OCI-LY3 (cell line): ENCODE data around the gene ZMYND10.

ENCODE experiments used
- H2AFZ ChIP-seq: fragments of 200-600, 300-600 bp; shearing (Covaris generic); 2 replicates; pipeline ENCODE4 v1.6.0; 2014; ENCODE audit warnings: antibody characterized with exemption, low read depth, low read length
- H3K27ac ChIP-seq: fragments of 200-600, 300-600 bp; sonication (generic); 2 replicates; pipeline ENCODE4 v1.5.1; 2014; ENCODE audit warnings: mild to moderate bottlenecking, low read length, moderate library complexity, mixed read lengths
- H3K27me3 ChIP-seq: fragments of 200-600, 300-600 bp; sonication (generic); 2 replicates; pipeline ENCODE4 v1.6.1; 2014; ENCODE audit warnings: low read depth, low read length, mixed read lengths
- H3K36me3 ChIP-seq: fragments of 200-600, 300-600 bp; sonication (generic); replicated peaks from 2 replicates; pipeline ENCODE3; 2014; ENCODE audit warnings: low read depth, low read length, mixed read lengths
- H3K4me1 ChIP-seq: fragments of 300-600, 200-600 bp; sonication (generic); 2 replicates; pipeline ENCODE4 v1.6.1; 2014; ENCODE audit warnings: low read length, mixed read lengths
- H3K4me2 ChIP-seq: fragments of 200-600, 300-600 bp; sonication (generic); 2 replicates; pipeline ENCODE4 v1.6.1; 2014; ENCODE audit warnings: low read length, mixed read lengths
- H3K4me3 ChIP-seq: fragments of 300-600, 200-600 bp; sonication (generic); 2 replicates; pipeline ENCODE4 v1.5.1; 2014; ENCODE audit warnings: antibody characterized with exemption, mild to moderate bottlenecking, low read length, moderate library complexity
- H3K79me2 ChIP-seq: fragments of 300-600, 200-600 bp; shearing (Covaris generic); 2 replicates; pipeline ENCODE4 v1.6.1; 2014; ENCODE audit warnings: mild to moderate bottlenecking, low read length, mixed read lengths
- H3K9ac ChIP-seq: fragments of 300-600, 200-600 bp; shearing (Covaris generic); 2 replicates; pipeline ENCODE4 v1.6.0; 2014; ENCODE audit warnings: mild to moderate bottlenecking, low read length, moderate library complexity
- H3K9me3 ChIP-seq: fragments of 200-600, 300-600 bp; shearing (Covaris generic); 2 replicates; pipeline ENCODE4 v1.6.1; 2014; ENCODE audit warnings: low read length, mixed read lengths; ENCODE audit not compliant: insufficient read depth
- H4K20me1 ChIP-seq: fragments of 200-600, 300-600 bp; sonication (generic); 2 replicates; pipeline ENCODE4 v1.6.1; 2016; ENCODE audit warnings: low read length, mixed read lengths; ENCODE audit not compliant: insufficient read depth
- CTCF ChIP-seq: fragments of 200-600, 300-600 bp; sonication (generic); IDR thresholded peaks from 2 replicates; pipeline ENCODE4 v1.5.1; 2014; ENCODE audit warnings: antibody characterized with exemption, low read length, low read depth
- EZH2phosphoT487 ChIP-seq: fragments of 200-600 bp; shearing (Covaris generic); IDR thresholded peaks from 2 replicates; pipeline ENCODE4 v1.6.1; 2018; ENCODE audit warnings: antibody characterized with exemption, mixed run types, low read depth

The ZMYND10 gene

GRCh38 chr3:50327129-50327528 lies 18.4 kb downstream of the ZMYND10 start:
- peak overlapping the region; percentile 91 for H3K4me3 ChIP-seq
- H3K79me2 ChIP-seq, result peaks cover 29% of the 10 kb centered on the region
- H4K20me1 ChIP-seq, result no peaks in the 10 kb centered on the region
- H2AFZ ChIP-seq, result no peak overlapping the region
- H3K27me3 ChIP-seq, result no peaks in the 10 kb centered on the region
- H3K9me3 ChIP-seq, result no peaks in the 10 kb centered on the region
- H3K36me3 ChIP-seq, result peaks cover 36% of the 10 kb centered on the region
- H3K4me1 ChIP-seq, result peaks cover 24% of the 10 kb centered on the region
- TF ChIP-seq CTCF (no peak), EZH2phosphoT487 (no peak)
- H3K9ac ChIP-seq, result peak overlapping the region; percentile 81
- no peak overlapping the region for H3K27ac ChIP-seq
- peak overlapping the region; percentile 93 for H3K4me2 ChIP-seq

- Histone ChIP-seq H2AFZ (no peak overlapping the region), H4K20me1 (no peaks in the 10 kb centered on the region), H3K79me2 (peaks cover 19% of the 10 kb centered on the region), H3K4me2 (no peak overlapping the region), H3K9ac (no peak overlapping the region), H3K27me3 (no peaks in the 10 kb centered on the region), H3K9me3 (no peaks in the 10 kb centered on the region), H3K4me3 (no peak overlapping the region), H3K27ac (no peak overlapping the region), H3K36me3 (peaks cover 27% of the 10 kb centered on the region), H3K4me1 (peaks cover 28% of the 10 kb centered on the region)
- no peak for TF ChIP-seq EZH2phosphoT487
- TF ChIP-seq CTCF, result no peak
These were observed 19.4 kb downstream of the ZMYND10 start for GRCh38 chr3:50326182-50326541.

- Histone ChIP-seq H3K9me3 (no peaks in the 10 kb centered on the region), H3K79me2 (peaks cover 22% of the 10 kb centered on the region), H3K4me3 (no peak overlapping the region), H2AFZ (no peak overlapping the region), H3K4me2 (no peak overlapping the region), H3K27me3 (no peaks in the 10 kb centered on the region), H3K4me1 (peaks cover 28% of the 10 kb centered on the region), H4K20me1 (no peaks in the 10 kb centered on the region), H3K27ac (no peak overlapping the region), H3K36me3 (peaks cover 21% of the 10 kb centered on the region), H3K9ac (no peak overlapping the region)
- TF ChIP-seq CTCF (no peak), EZH2phosphoT487 (no peak)
These were observed 19.9 kb downstream of the ZMYND10 start for GRCh38 chr3:50325497-50326181.

- H3K9ac ChIP-seq, result no peak overlapping the region
- no peak for TF ChIP-seq CTCF
- no peak for TF ChIP-seq EZH2phosphoT487
- H3K79me2 ChIP-seq, result peaks cover 27% of the 10 kb centered on the region
- H2AFZ ChIP-seq, result no peak overlapping the region
- no peaks in the 10 kb centered on the region for H4K20me1 ChIP-seq
- no peaks in the 10 kb centered on the region for H3K9me3 ChIP-seq
- peaks cover 31% of the 10 kb centered on the region for H3K4me1 ChIP-seq
- H3K4me3 ChIP-seq, result no peak overlapping the region
- H3K4me2 ChIP-seq, result no peak overlapping the region
- H3K27ac ChIP-seq, result no peak overlapping the region
- peaks cover 16% of the 10 kb centered on the region for H3K36me3 ChIP-seq
- H3K27me3 ChIP-seq, result no peaks in the 10 kb centered on the region
These were observed 20.4 kb downstream of the ZMYND10 start for GRCh38 chr3:50325113-50325480.
